Right atrium auricular region (tissue), 2 donors: ENCODE data around the gene ADARB2. TPM values are rescaled to one million over a fixed set of nuclear protein-coding genes. Genes with fewer than 3 reads are reported as not detected.

Experiments
- DNase-seq: peaks from one replicate; pipeline ENCODE4 v3.0.0-alpha.2; 2019; ENCODE audit warnings: low spot score
- H3K27ac ChIP-seq, 2 donors: fragments of 200-600 bp; sonication (generic); 1 replicate in 1 of 2; 2 replicates in 1 of 2; pipeline ENCODE4 v1.5.1; 2016 to 2019
- H3K27me3 ChIP-seq, 2 donors: fragments of 200-600 bp; sonication (generic); one replicate each; pipeline versions ENCODE4 v1.5.1 to v1.6.0; 2017 to 2019
- H3K36me3 ChIP-seq: fragments of 200-600 bp; sonication (generic); one replicate; pipeline ENCODE4 v1.5.1; 2016
- H3K4me1 ChIP-seq, 2 donors: fragments of 200-600 bp; sonication (generic); one replicate each; pipeline versions ENCODE4 v1.5.1 to v1.6.0; 2017 to 2019
- H3K4me3 ChIP-seq, 2 donors: fragments of 200-600 bp; sonication (generic); 1 replicate in 1 of 2; 2 replicates in 1 of 2; pipeline ENCODE4 v1.5.1; 2017 to 2019; ENCODE audit warnings: mild to moderate bottlenecking in 1 of 2, moderate library complexity in 1 of 2
- H3K9me3 ChIP-seq, 2 donors: fragments of 200-600 bp; sonication (generic); one replicate each; pipeline ENCODE4 v1.5.1; 2019
- total RNA-seq, 2 donors: library from RNA; depleted of rRNA; stranded (reverse); fragments of >200 nt; gene quantifications; one replicate each; pipeline ENCODE4 v1.1.0, GENCODE V29; 2016
- TF ChIP-seq, protein P1 (sequence below), 2 donors: fragments of 200-600 bp; sonication (generic); IDR thresholded peaks; one replicate each; pipeline ENCODE4 v1.5.1; 2019; ENCODE audit warnings: antibody characterized with exemption in 2 of 2

The ADARB2 gene
- total RNA-seq, 2 donors from 2014 or later: 0.33 to 0.71 TPM

DNA sequence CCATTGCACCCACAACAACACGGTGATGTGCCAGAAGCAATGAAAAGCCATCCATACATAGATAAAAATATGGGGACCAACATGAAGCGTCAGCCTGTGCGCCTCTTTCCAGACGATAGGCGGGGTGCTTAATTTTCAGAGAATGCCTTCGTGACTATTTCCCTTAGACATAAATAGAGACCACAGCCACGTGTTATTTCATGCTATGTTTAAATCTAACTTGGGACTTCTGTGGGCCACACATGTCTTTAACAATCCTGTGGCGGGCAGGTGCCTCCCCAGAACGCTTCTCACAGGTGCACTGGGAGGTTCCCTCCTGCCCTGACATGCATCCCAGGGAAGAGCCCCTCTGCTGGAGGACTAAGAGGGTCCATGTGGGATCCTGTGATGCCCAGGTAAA, 259.7 kb downstream of the ADARB2 start:
- H3K9me3 ChIP-seq: no peaks in the 10 kb centered on the region
- TF ChIP-seq, protein P1, sequence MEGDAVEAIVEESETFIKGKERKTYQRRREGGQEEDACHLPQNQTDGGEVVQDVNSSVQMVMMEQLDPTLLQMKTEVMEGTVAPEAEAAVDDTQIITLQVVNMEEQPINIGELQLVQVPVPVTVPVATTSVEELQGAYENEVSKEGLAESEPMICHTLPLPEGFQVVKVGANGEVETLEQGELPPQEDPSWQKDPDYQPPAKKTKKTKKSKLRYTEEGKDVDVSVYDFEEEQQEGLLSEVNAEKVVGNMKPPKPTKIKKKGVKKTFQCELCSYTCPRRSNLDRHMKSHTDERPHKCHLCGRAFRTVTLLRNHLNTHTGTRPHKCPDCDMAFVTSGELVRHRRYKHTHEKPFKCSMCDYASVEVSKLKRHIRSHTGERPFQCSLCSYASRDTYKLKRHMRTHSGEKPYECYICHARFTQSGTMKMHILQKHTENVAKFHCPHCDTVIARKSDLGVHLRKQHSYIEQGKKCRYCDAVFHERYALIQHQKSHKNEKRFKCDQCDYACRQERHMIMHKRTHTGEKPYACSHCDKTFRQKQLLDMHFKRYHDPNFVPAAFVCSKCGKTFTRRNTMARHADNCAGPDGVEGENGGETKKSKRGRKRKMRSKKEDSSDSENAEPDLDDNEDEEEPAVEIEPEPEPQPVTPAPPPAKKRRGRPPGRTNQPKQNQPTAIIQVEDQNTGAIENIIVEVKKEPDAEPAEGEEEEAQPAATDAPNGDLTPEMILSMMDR (IDR thresholded peaks at IDR 0.05): no peak
- H3K4me3 ChIP-seq: no peak overlapping the region
- H3K4me1 ChIP-seq: no peaks in the 10 kb centered on the region
- H3K36me3 ChIP-seq: no peaks in the 10 kb centered on the region
- no peak for DNase-seq
- H3K27me3 ChIP-seq: no peaks in the 10 kb centered on the region
- no peak overlapping the region for H3K27ac ChIP-seq

DNA sequence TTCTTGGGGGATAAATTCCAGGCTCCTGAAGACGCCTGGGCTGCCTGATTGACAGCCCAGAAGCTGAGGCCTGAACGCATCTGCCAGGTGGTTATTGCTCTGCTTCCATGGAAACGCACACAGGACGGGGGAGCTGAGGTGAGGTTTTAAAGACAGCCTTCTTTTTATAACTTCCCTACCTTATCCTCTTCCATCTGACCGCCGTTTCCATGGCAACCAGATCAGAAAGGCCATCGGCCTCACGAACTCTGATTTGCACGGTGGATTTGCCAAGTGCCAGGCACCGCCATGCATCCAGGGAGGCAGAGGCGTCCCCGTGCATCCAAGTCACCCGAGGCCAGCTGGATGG, 260.9 kb downstream of the ADARB2 start:
- H3K36me3 ChIP-seq: no peaks in the 10 kb centered on the region
- H3K4me1 ChIP-seq: no peaks in the 10 kb centered on the region
- H3K27me3 ChIP-seq: no peaks in the 10 kb centered on the region
- H3K4me3 ChIP-seq: no peak overlapping the region
- no peak for DNase-seq
- H3K9me3 ChIP-seq: no peaks in the 10 kb centered on the region
- no peak overlapping the region for H3K27ac ChIP-seq
- TF ChIP-seq, protein P1 (IDR thresholded peaks at IDR 0.05): no peak

DNA sequence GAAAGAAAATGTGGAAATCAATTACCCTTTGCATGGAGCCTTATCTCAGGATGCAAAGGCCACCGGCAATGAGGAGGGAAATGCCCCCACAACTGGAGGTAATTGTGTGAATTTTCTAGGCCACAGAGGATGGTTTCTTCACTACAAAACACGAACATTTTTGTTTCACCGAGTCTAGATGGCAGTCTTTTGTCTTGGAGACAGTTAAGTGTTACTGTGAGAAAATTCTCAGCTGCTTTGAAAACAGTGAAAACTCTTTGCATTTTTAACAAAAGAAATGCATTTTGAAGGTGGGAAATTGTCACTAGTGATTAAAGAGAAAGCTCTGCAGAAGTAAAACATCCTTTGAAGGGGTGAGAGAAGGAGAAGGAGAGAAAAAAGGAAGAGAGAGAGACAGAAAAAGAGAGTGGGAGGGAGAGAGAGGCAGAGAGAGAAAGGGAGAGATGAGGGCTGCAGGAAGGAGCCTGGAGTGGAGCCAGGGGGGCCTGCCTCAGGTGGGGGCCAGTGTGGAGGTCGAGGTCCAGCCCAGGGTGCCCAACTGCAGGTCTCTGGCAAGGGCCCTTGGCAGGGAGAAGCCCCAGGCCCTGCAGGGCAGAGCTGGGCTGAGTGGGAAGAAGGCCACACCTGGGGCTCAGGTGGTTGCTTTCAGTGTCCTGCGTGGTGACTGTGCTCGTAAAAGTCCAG, 261.4 kb downstream of the ADARB2 start:
- H3K36me3 ChIP-seq: no peaks in the 10 kb centered on the region
- H3K4me3 ChIP-seq: no peak overlapping the region
- no peak for DNase-seq
- no peaks in the 10 kb centered on the region for H3K4me1 ChIP-seq
- no peaks in the 10 kb centered on the region for H3K27me3 ChIP-seq
- TF ChIP-seq, protein P1 (IDR thresholded peaks at IDR 0.05): no peak
- no peaks in the 10 kb centered on the region for H3K9me3 ChIP-seq
- H3K27ac ChIP-seq: no peak overlapping the region

DNA sequence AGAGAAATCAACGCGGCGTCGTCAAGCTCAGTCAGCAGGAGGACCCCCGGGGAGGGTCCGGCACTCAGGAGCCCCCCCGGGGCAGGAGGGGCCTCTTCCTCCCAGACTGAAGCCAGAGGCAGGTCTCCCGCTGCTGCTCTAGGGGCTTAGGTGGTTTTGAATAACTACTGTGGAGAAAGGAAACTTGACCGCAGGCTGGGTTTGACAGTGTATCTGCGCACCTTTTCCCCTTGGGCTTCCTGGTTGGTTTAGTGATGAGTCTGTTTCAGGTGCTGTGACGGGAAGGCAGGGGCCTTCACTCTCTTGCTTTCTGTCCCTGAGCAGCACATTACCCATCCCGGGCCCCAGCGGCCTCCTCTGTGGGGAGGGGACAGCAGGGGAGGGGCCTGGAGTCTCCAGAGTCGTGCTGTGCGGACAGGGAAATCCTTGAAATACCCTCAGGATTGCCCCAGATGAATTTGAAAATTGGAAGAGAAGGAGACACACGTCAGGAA, 262.2 kb downstream of the ADARB2 start:
- no peaks in the 10 kb centered on the region for H3K9me3 ChIP-seq
- no peak overlapping the region for H3K4me3 ChIP-seq
- no peaks in the 10 kb centered on the region for H3K4me1 ChIP-seq
- no peak overlapping the region for H3K27ac ChIP-seq
- no peaks in the 10 kb centered on the region for H3K27me3 ChIP-seq
- TF ChIP-seq, protein P1 (IDR thresholded peaks at IDR 0.05): no peak
- no peak for DNase-seq
- H3K36me3 ChIP-seq: no peaks in the 10 kb centered on the region

DNA sequence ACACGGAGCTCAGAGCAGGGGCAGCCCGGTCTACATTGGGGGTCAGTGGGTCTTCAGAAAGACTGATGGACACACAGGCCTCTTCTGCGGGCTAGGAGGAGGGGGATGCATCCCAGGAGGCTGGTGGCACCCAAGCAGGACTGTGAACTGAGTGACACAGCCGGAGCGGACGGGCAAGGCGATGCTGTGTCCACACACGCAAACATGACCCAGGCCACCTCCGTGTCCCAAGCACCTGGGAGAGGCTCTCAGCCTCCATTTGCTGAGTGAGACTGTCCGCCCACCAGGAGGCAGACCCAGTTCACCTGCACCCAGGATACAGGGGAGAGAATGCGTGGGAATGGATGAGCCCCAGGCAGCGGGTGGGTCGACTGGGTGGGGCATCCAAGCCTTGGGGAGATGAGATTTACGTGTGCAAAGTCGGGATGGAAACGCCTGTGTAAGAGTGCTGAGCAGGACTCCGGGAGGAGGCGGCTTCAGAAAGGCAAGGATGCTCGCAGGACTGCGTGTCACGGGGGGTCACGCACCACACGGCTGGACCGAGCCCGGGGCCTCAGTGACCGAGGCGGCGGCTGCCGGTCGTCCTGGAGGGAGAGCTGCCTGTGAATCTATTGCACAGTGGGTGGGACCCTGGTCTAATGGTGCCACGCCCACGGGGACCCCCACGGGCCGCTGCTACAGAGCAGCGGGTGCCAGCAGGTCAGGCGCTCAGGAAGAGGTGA, 262.8 kb downstream of the ADARB2 start:
- Histone ChIP-seq H3K9me3 (no peaks in the 10 kb centered on the region), H3K4me1 (no peaks in the 10 kb centered on the region), H3K27me3 (no peaks in the 10 kb centered on the region), H3K4me3 (no peak overlapping the region), H3K36me3 (no peaks in the 10 kb centered on the region), H3K27ac (no peak overlapping the region)
- TF ChIP-seq, protein P1 (IDR thresholded peaks at IDR 0.05): no peak
- DNase-seq: no peak
